Measurements from ENCODE around the gene UBE2I.
"Not testable (repeated sequence)": the region's sequence is repeated elsewhere in the genome, so short reads cannot be mapped to it uniquely, and the experiment has no call there.

The UBE2I gene

GRCh38 chr16:1265090-1265630 is 44.3 kb upstream of the UBE2I start:
- H3K27ac ChIP-seq (ENCODE audit: poor library complexity, severe bottlenecking): no peak overlapping the region
- TF ChIP-seq CTCF (IDR thresholded peaks at IDR 0.05; ENCODE audit: poor library complexity, severe bottlenecking): no peak
- peaks cover 22% of the 10 kb centered on the region for H3K27me3 ChIP-seq (ENCODE audit: insufficient read depth, poor library complexity, severe bottlenecking)
- no peaks in the 10 kb centered on the region for H3K4me1 ChIP-seq (ENCODE audit: insufficient read depth, poor library complexity, severe bottlenecking)
- ATAC-seq (ENCODE audit: low read depth) (no peak), DNase-seq (ENCODE audit: low spot score) (no peak)
- H3K9me3 ChIP-seq (ENCODE audit: severe bottlenecking): no peaks in the 10 kb centered on the region
- H3K4me3 ChIP-seq (ENCODE audit: severe bottlenecking): no peak overlapping the region
- no peaks in the 10 kb centered on the region for H3K36me3 ChIP-seq (ENCODE audit: low read depth)

- no peaks in the 10 kb centered on the region for H3K9me3 ChIP-seq (ENCODE audit: severe bottlenecking)
- no peaks in the 10 kb centered on the region for H3K4me1 ChIP-seq (ENCODE audit: insufficient read depth, poor library complexity, severe bottlenecking)
- H3K36me3 ChIP-seq (ENCODE audit: low read depth): no peaks in the 10 kb centered on the region
- no peak for TF ChIP-seq CTCF (IDR thresholded peaks at IDR 0.05; ENCODE audit: poor library complexity, severe bottlenecking)
- DNase-seq (ENCODE audit: low spot score) (no peak), ATAC-seq (ENCODE audit: low read depth) (no peak)
- no peak overlapping the region for H3K27ac ChIP-seq (ENCODE audit: poor library complexity, severe bottlenecking)
- no peak overlapping the region for H3K4me3 ChIP-seq (ENCODE audit: severe bottlenecking)
- H3K27me3 ChIP-seq (ENCODE audit: insufficient read depth, poor library complexity, severe bottlenecking): peaks cover 21% of the 10 kb centered on the region
These were observed 43.6 kb upstream of the UBE2I start for GRCh38 chr16:1265826-1266225.

GRCh38 chr16:1269418-1269817 is 40.0 kb upstream of the UBE2I start:
- not testable (repeated sequence) for H3K4me1 ChIP-seq (ENCODE audit: insufficient read depth, poor library complexity, severe bottlenecking); ATAC-seq (ENCODE audit: low read depth); H3K27ac ChIP-seq (ENCODE audit: poor library complexity, severe bottlenecking); H3K36me3 ChIP-seq (ENCODE audit: low read depth); H3K4me3 ChIP-seq (ENCODE audit: severe bottlenecking); H3K27me3 ChIP-seq (ENCODE audit: insufficient read depth, poor library complexity, severe bottlenecking); DNase-seq (ENCODE audit: low spot score); H3K9me3 ChIP-seq (ENCODE audit: severe bottlenecking)

- H3K9me3 ChIP-seq (ENCODE audit: severe bottlenecking): no peaks in the 10 kb centered on the region
- H3K27ac ChIP-seq (ENCODE audit: poor library complexity, severe bottlenecking): no peak overlapping the region
- no peak overlapping the region for H3K4me3 ChIP-seq (ENCODE audit: severe bottlenecking)
- no peaks in the 10 kb centered on the region for H3K36me3 ChIP-seq (ENCODE audit: low read depth)
- DNase-seq (ENCODE audit: low spot score) (no peak), ATAC-seq (ENCODE audit: low read depth) (no peak)
- H3K27me3 ChIP-seq (ENCODE audit: insufficient read depth, poor library complexity, severe bottlenecking): peaks cover 8% of the 10 kb centered on the region
- no peak for TF ChIP-seq CTCF (IDR thresholded peaks at IDR 0.05; ENCODE audit: poor library complexity, severe bottlenecking)
- no peaks in the 10 kb centered on the region for H3K4me1 ChIP-seq (ENCODE audit: insufficient read depth, poor library complexity, severe bottlenecking)
These were observed 38.1 kb upstream of the UBE2I start for GRCh38 chr16:1271380-1271723.

GRCh38 chr16:1271724-1272413 is 37.6 kb upstream of the UBE2I start:
- DNase-seq (ENCODE audit: low spot score): peak; percentile 47
- H3K36me3 ChIP-seq (ENCODE audit: low read depth): not testable (repeated sequence)

More at GRCh38 chr16:1271724-1272413, 37.6 kb upstream of the UBE2I start:
- ATAC-seq (ENCODE audit: low read depth): peak; percentile 56; the same call in 2 of the 3 replicates
- H3K4me3 ChIP-seq (ENCODE audit: severe bottlenecking); H3K27ac ChIP-seq (ENCODE audit: poor library complexity, severe bottlenecking); H3K9me3 ChIP-seq (ENCODE audit: severe bottlenecking); H3K4me1 ChIP-seq (ENCODE audit: insufficient read depth, poor library complexity, severe bottlenecking); H3K27me3 ChIP-seq (ENCODE audit: insufficient read depth, poor library complexity, severe bottlenecking): not testable (repeated sequence)
